Measurements from ENCODE around the gene POU2F3.

GRCh38 chr11:120210626-120211521 lies 29.1 kb upstream of the POU2F3 start, which contains the start of gene OAF:
- no peak for TF ChIP-seq EZH2 (IDR thresholded peaks at IDR 0.05; ENCODE audit: insufficient read depth, poor library complexity, severe bottlenecking)
- no peak for TF ChIP-seq EZH2phosphoT487 (IDR thresholded peaks at IDR 0.05; ENCODE audit: insufficient read depth, low read depth)
